Measurements from ENCODE around the gene YAF2.
"Not testable (repeated sequence)": the region's sequence is repeated elsewhere in the genome, so short reads cannot be mapped to it uniquely, and the experiment has no call there.

YAF2 gene

GRCh38 chr12:42252645-42253044 lies 14.6 kb upstream of the YAF2 start:
- not testable (repeated sequence) for FAIRE-seq

GRCh38 chr12:42249033-42249432 lies 11.0 kb upstream of the YAF2 start:
- FAIRE-seq, result not testable (repeated sequence)

GRCh38 chr12:42240131-42240750 lies 2.2 kb upstream of the YAF2 start:
- FAIRE-seq, result no peak

- FAIRE-seq, result no peak
Measured at GRCh38 chr12:42237853-42238239, 202 bp downstream of the YAF2 start.

GRCh38 chr12:42237052-42237852 lies 796 bp downstream of the YAF2 start:
- peak; percentile 81 for FAIRE-seq

- peak; percentile 90 for FAIRE-seq
Measured at GRCh38 chr12:42236017-42236416, 2.0 kb downstream of the YAF2 start.

GRCh38 chr12:42235426-42235825 lies 2.6 kb downstream of the YAF2 start:
- FAIRE-seq, result no peak

GRCh38 chr12:42234970-42235369 lies 3.1 kb downstream of the YAF2 start:
- FAIRE-seq, result no peak

- not testable (repeated sequence) for FAIRE-seq
Measured at GRCh38 chr12:42227525-42227924, 10.5 kb downstream of the YAF2 start.

GRCh38 chr12:42224501-42224900 lies 13.5 kb downstream of the YAF2 start:
- not testable (repeated sequence) for FAIRE-seq

- FAIRE-seq, result no peak
Measured at GRCh38 chr12:42222724-42223123, 15.3 kb downstream of the YAF2 start.

GRCh38 chr12:42221726-42222125 lies 16.3 kb downstream of the YAF2 start:
- FAIRE-seq, result no peak

GRCh38 chr12:42217656-42218055 lies 20.4 kb downstream of the YAF2 start:
- FAIRE-seq, result no peak

- no peak for FAIRE-seq
Measured at GRCh38 chr12:42216737-42217136, 21.3 kb downstream of the YAF2 start.

- FAIRE-seq, result not testable (repeated sequence)
Measured at GRCh38 chr12:42215759-42216158, 22.3 kb downstream of the YAF2 start.

GRCh38 chr12:42213954-42214426 lies 24.1 kb downstream of the YAF2 start:
- FAIRE-seq, result no peak

GRCh38 chr12:42213023-42213422 lies 25.0 kb downstream of the YAF2 start:
- FAIRE-seq, result no peak

GRCh38 chr12:42208574-42208973 lies 29.5 kb downstream of the YAF2 start:
- no peak for FAIRE-seq

- peak; percentile 47 for FAIRE-seq
Measured at GRCh38 chr12:42204819-42205218, 33.2 kb downstream of the YAF2 start.

GRCh38 chr12:42204362-42204761 lies 33.7 kb downstream of the YAF2 start:
- FAIRE-seq, result no peak

GRCh38 chr12:42201063-42201462 lies 37.0 kb downstream of the YAF2 start:
- peak; percentile 24 for FAIRE-seq

- FAIRE-seq, result no peak
Measured at GRCh38 chr12:42199007-42199406, 39.0 kb downstream of the YAF2 start.

GRCh38 chr12:42196723-42197603 lies 41.1 kb downstream of the YAF2 start:
- FAIRE-seq, result no peak
